SW480 (cell line): ENCODE results near the gene MYEF2.

Experiments
- DNase-seq: peaks from one replicate; pipeline ENCODE4 v3.0.0-alpha.2; 2016; ENCODE audit warnings: low spot score

MYEF2 gene

DNA sequence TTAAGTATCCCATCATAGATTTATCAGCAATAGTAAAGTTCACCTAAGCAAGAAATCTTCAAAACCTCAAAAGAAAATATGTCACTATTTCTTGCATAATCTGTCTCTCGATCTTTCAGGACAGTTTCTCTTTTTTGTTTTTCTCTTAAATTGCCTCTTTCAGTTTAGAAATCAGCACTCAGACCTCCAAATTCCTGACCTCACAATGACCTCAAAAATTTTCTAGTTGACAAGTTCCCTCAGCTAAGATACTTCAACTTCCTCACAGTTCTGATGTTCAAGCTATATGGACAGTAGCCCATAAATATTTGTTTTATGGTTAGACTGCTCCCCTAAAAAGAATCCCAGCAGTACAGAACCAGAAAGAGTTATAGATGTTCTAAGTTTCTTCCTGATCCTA is 33.2 kb downstream of the MYEF2 start:
- no peak for DNase-seq

GRCh38 chr15:48143856-48144255 is 34.2 kb downstream of the MYEF2 start:
- DNase-seq, result no peak

- DNase-seq, result no peak
Measured at GRCh38 chr15:48132874-48133273, 45.2 kb downstream of the MYEF2 start.

DNA sequence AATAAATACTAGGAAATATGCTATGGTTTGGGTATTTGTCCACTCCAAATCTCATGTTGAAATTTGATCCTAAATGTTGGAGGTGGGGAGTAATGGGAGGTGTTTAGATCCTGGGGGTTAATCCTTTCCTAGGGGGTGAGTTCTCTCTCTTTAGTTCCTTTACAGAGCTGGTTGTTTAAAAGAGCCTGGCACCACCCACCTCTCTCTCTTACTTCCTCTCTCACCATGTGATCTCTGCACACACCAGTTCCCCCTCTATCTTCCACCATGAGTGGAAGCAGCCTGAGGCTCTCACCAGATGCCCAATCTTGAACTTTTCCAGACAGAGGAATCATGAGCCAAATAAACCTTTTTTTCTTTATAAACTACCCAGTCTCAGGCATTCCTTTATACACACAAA is 46.8 kb downstream of the MYEF2 start:
- DNase-seq, result no peak

GRCh38 chr15:48126667-48127355 is 51.3 kb downstream of the MYEF2 start:
- DNase-seq, result no peak

GRCh38 chr15:48121849-48122248 is 56.2 kb downstream of the MYEF2 start:
- DNase-seq, result no peak

GRCh38 chr15:48120745-48121144 is 57.4 kb downstream of the MYEF2 start, which contains the start of gene SLC24A5:
SLC24A5 (plus strand) TSS chr15:48120990; CDS start chr15:48121045, 55 bp downstream.
- DNase-seq, result no peak

DNA sequence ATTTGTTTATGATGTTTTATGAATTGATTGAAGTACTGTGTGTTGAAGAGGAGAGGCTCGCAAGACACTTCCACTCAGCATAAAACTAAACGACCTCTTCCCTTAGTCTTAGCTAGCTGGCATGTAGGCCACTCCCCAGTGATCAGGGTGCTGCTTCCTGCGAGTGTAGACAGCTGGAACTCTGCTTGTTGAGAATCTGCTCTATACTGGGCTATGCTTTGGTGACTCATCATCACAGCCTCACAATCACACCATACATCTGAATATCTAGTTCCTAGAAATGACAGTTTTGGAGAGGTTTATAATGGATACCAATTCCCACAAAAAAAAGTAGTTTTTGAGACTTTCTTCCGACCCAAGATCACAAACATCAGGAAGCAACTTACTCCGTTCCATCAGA is 58.8 kb downstream of the MYEF2 start:
- DNase-seq, result no peak

- DNase-seq, result peak; percentile 17
Measured at GRCh38 chr15:48112242-48112641, 65.9 kb downstream of the MYEF2 start.

- DNase-seq, result no peak
Measured at GRCh38 chr15:48109856-48110531, 68.1 kb downstream of the MYEF2 start.

- DNase-seq, result no peak
Measured at GRCh38 chr15:48109212-48109611, 68.9 kb downstream of the MYEF2 start.

- no peak for DNase-seq
Measured at GRCh38 chr15:48105936-48106335, 72.2 kb downstream of the MYEF2 start.

DNA sequence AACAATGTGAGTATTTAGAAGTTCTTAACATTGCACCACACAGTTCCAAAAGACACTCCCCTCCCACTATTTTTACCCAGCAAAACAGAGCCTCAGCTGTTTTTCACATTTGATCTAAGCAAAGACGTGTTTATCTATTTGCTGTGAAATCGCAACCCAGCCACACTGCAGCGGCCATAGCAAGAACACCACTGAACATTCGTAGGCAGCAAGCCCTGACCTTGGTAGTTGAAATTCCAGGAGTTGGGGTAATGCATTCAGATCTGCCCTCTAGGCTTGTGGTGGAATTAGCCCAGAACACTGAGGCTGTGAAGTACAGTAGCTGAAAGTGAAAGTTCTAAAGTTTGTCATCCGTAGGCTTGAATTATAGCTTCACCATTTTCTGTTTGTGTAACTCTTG is 74.4 kb downstream of the MYEF2 start:
- DNase-seq, result no peak

DNA sequence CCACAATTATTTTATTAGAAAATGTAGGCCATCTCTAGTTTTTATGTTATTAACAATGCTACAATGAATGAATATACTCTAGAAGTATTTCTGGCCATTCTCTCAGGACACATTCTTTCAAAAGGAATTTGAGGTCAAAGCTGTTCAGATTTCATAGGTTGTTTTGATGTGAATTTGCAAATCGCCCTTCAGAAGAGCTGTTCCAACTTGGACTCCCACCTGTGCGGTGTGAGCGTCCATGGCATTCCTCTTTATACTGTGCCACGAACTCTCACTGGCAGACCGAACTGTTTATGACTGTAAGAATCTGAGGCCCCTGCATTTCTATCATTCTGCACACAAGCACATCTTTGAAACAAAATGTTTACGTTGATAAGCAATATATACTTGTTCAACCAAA is 75.9 kb downstream of the MYEF2 start:
- no peak for DNase-seq

- DNase-seq, result no peak
Measured at GRCh38 chr15:48101376-48101961, 76.6 kb downstream of the MYEF2 start.

DNA sequence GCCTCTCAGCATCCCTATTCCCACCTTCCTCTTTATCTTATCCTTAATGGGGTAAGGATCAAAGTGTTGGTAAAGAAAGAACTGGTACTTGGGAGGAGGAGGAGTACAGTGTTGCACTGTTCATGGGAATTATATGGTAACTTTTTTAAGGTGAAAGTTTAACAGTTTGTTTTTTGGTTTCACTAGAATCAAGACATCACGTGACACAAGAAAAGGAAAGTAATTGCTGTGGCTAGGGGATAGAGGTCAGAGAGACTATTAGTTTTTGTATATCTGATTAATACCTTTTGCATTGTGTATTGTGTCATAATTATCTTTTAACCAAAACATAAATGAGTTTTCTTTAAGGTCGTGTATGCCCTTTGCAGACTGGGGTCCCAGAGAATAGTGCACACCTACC is 80.8 kb downstream of the MYEF2 start:
- no peak for DNase-seq

- no peak for DNase-seq
Measured at GRCh38 chr15:48096813-48097212, 81.3 kb downstream of the MYEF2 start.

GRCh38 chr15:48096355-48096786 is 81.7 kb downstream of the MYEF2 start:
- no peak for DNase-seq

- no peak for DNase-seq
Measured at GRCh38 chr15:48091522-48091921, 86.6 kb downstream of the MYEF2 start.

DNA sequence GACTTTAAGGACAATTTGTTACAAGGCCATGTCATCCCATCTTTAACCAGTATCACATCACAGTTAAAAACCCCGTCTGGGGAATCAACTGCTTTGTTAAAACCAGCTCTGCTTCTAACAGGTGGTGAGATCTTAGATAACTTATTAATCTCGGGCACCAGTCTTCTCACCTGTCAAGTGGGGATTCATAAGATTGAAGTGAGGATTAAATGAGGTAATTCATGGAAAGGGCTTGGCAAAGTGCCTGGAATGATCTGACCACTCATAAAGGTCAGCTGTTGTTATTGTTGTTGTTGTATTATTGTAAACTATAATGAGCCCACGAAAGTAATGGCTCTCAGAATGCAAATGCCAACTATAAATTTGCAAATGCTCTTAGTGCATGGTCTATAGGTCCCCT is 87.4 kb downstream of the MYEF2 start:
- no peak for DNase-seq

GRCh38 chr15:48090115-48090514 is 88.0 kb downstream of the MYEF2 start:
- peak; percentile 0 for DNase-seq

GRCh38 chr15:48089702-48090101 is 88.4 kb downstream of the MYEF2 start:
- DNase-seq, result no peak

DNA sequence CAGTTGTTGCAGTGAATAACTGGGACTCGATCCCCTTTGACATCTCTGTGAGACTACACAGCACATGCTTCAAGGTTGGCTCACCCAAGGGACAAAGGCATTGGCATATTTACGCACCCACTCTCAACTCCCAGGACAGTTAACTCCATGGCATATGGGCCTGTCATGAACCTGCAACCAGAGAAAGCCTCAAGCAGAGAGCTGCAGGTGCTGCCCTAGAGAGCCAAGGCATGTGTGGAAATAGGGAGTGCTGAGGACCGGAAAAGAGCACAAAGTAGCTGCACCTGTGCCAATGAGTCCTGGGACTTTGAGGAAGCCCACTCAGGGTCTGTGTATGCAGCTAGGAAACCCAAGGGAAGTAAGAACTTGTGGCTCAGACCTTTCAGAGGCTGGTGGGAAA is 90.3 kb downstream of the MYEF2 start:
- no peak for DNase-seq
